GM12875 (cell line): ENCODE results near the gene DHX40.

Experiments used
- H3K4me3 ChIP-seq: one replicate; pipeline ENCODE4 v1.5.1; 2011; ENCODE audit warnings: low read depth, low read length, control low read depth
- TF ChIP-seq, protein P1 (sequence below): IDR thresholded peaks from 2 replicates; pipeline ENCODE4 v1.5.1; 2011; ENCODE audit warnings: low read depth, mild to moderate bottlenecking, control low read depth, inconsistent platforms, low read length, moderate library complexity, borderline replicate concordance; ENCODE audit not compliant: insufficient read depth

Gene DHX40

GRCh38 chr17:59620064-59620359 is 54.6 kb downstream of the DHX40 start:
- peak overlapping the region; percentile 79 for H3K4me3 ChIP-seq
- TF ChIP-seq, protein P1, sequence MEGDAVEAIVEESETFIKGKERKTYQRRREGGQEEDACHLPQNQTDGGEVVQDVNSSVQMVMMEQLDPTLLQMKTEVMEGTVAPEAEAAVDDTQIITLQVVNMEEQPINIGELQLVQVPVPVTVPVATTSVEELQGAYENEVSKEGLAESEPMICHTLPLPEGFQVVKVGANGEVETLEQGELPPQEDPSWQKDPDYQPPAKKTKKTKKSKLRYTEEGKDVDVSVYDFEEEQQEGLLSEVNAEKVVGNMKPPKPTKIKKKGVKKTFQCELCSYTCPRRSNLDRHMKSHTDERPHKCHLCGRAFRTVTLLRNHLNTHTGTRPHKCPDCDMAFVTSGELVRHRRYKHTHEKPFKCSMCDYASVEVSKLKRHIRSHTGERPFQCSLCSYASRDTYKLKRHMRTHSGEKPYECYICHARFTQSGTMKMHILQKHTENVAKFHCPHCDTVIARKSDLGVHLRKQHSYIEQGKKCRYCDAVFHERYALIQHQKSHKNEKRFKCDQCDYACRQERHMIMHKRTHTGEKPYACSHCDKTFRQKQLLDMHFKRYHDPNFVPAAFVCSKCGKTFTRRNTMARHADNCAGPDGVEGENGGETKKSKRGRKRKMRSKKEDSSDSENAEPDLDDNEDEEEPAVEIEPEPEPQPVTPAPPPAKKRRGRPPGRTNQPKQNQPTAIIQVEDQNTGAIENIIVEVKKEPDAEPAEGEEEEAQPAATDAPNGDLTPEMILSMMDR = no peak

GRCh38 chr17:59620518-59621259 is 55.3 kb downstream of the DHX40 start:
- TF ChIP-seq, protein P1 = no peak
- peak overlapping the region; percentile 79 for H3K4me3 ChIP-seq

- TF ChIP-seq, protein P1 = no peak
- H3K4me3 ChIP-seq = no peak overlapping the region
Measured at GRCh38 chr17:59621771-59622170, 56.4 kb downstream of the DHX40 start.

- H3K4me3 ChIP-seq = no peak overlapping the region
- TF ChIP-seq, protein P1 = no peak
Measured at GRCh38 chr17:59623151-59623550, 57.7 kb downstream of the DHX40 start.

GRCh38 chr17:59626756-59627155 is 61.3 kb downstream of the DHX40 start:
- H3K4me3 ChIP-seq = no peak overlapping the region
- TF ChIP-seq, protein P1 = no peak

GRCh38 chr17:59627274-59627673 is 61.9 kb downstream of the DHX40 start:
- no peak overlapping the region for H3K4me3 ChIP-seq
- TF ChIP-seq, protein P1 = no peak

DNA sequence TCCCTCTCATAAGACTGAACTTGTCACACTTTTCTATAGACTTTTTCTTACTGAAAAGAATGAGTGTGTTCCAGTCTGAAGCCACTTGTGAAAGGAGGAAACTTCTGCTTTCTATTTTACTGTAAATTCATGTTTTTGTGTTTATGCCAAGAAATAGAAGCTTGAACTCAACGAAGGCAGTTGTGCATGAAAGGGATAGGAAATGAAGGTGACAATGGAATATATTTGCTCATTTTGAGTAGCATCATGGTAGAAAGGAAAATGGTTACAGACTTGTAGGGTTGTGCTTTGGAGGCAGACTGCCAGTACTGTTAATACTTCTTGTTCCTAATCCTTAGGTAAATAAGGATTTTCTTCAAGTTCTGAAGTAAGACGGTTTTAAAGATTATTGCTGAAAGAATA is 62.4 kb downstream of the DHX40 start:
- TF ChIP-seq, protein P1 = no peak
- no peak overlapping the region for H3K4me3 ChIP-seq
